SHP77 (cell line): ENCODE measurements around the gene ERVW-1.

ENCODE experiments used
- DNase-seq, 2 experiments: peaks; one replicate each; lab custom pipeline; 2025; lab: John Stamatoyannopoulos, UW

ERVW-1 gene

GRCh38 chr7:92423710-92424131 lies 54.0 kb downstream of the ERVW-1 start:
- DNase-seq: no peak

DNA sequence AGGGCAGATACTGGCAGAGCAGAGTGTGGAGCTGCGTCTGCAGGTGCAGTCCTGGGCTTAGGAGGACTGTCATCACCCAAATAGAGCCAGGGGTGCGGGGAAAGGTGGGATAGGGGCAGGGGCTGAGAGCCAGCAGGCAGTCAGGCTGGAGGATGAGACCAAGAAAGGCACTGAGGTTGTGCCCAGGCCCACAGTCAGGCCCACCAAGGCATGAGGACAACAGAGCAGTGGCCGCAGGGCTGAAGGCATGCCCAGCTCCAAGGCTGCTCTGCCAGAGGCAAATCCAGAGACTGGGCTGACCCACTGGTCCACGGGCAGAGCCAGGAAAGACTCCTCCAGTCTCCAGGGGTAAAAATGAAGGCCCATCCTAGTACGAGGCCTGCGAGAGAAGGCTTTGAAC lies 54.8 kb downstream of the ERVW-1 start:
- no peak for DNase-seq

- peak; percentile 74 to 83 for DNase-seq
Measured at GRCh38 chr7:92421676-92422435, 55.9 kb downstream of the ERVW-1 start.
